Adrenal gland (tissue), 12 donors: ENCODE data around the gene GPR142. TPM values are rescaled to one million over a fixed set of nuclear protein-coding genes. Genes with fewer than 3 reads are reported as not detected.

Source experiments
- DNase-seq, 7 donors: peaks; one replicate each; pipeline ENCODE4 v3.0.0-alpha.2; 2019 to 2020
- H3K27ac ChIP-seq, 5 donors: fragments of 200-600 bp; sonication (generic) in 4 of 5; 1 replicate in 3 of 5; 2 replicates in 2 of 5; pipeline versions ENCODE4 v1.5.1 to v1.8.0; 2016 to 2020; ENCODE audit warnings: mild to moderate bottlenecking in 1 of 5
- H3K27me3 ChIP-seq: fragments of 200-600 bp; 2 replicates; pipeline ENCODE4 v1.8.0; 2021
- H3K36me3 ChIP-seq, 2 donors: fragments of 200-600 bp; replicated peaks in 1 of 2; 1 replicate in 1 of 2; 2 replicates in 1 of 2; pipeline versions ENCODE4 v1.5.1 to v1.8.0; 2018 to 2022
- H3K4me1 ChIP-seq, 2 donors: fragments of 200-600 bp; replicated peaks in 1 of 2; 1 replicate in 1 of 2; 2 replicates in 1 of 2; pipeline versions ENCODE4 v1.5.1 to v1.8.0; 2018 to 2021
- H3K4me3 ChIP-seq, 4 donors: fragments of 200-600 bp; sonication (generic) in 3 of 4; one replicate each; pipeline ENCODE4 v1.5.1; 2016 to 2018
- H3K9me3 ChIP-seq, 3 donors: fragments of 200-600 bp; sonication (generic) in 1 of 3; replicated peaks in 1 of 3; 1 replicate in 2 of 3; 2 replicates in 1 of 3; pipeline versions ENCODE4 v1.5.1 to v1.8.0; 2016 to 2021
- POLR2A ChIP-seq, 2 donors: fragments of 450-650 bp; IDR thresholded peaks; one replicate each; pipeline ENCODE4 v1.6.1; 2017; ENCODE audit warnings: antibody characterized with exemption in 2 of 2, mild to moderate bottlenecking in 2 of 2, moderate library complexity in 1 of 2
- WGBS, 4 donors: extraction: QIAGEN DNeasy Blood & Tissue Kit in 2 of 4; methylation state at CpG; one replicate each; pipeline versions ENCODE4 v1.1.5 to v1.1.7; 2013 to 2017; 5-methylcytosine and 5-hydroxymethylcytosine counted together
- intact Hi-C, 2 donors: fragments of 100-400 bp; cut with DNase I; formaldehyde crosslinking; loops; one replicate each; pipeline versions ENCODE4 v1.14.1 to v1.15.0; 2022 to 2023
- polyA plus RNA-seq, 3 donors: library from polyadenylated mRNA; stranded (reverse); fragments of 200-250 nt in 2 of 3; fragments of 350-450 nt in 1 of 3; fragmentation: Illumina TruSeq in 1 of 3; extraction: RNeasy Lipid Tissue Mini Kit (QIAGEN cat#74804) in 1 of 3; gene quantifications; one replicate each; pipeline ENCODE4 v1.2.3, GENCODE V29; 2013 to 2014
- total RNA-seq, 9 donors: library from RNA; depleted of rRNA in 4 of 9; stranded (reverse); fragments of >200 nt in 4 of 9; fragments of 120-200 nt in 1 of 9; fragmentation: NEBNext Ultra II Directional in 1 of 9; extraction: Animal tissue kit (Norgen Biotek cat#: 25700) in 1 of 9; gene quantifications; one replicate each; pipeline versions ENCODE4 v1.1.0 to v1.2.4, GENCODE V29; 2013 to 2023
- TF ChIP-seq, protein P1 (sequence below), 6 experiments: fragments of 450-650 bp in 4 of 6; fragments of 200-600 bp in 2 of 6; sonication (generic) in 1 of 6; IDR thresholded peaks; 1 replicate in 5 of 6; 2 replicates in 1 of 6; pipeline versions ENCODE4 v1.5.1 to v1.8.0; 2016 to 2021; ENCODE audit warnings: antibody characterized with exemption in 6 of 6, mild to moderate bottlenecking in 2 of 6, moderate library complexity in 1 of 6
- donor health status: healthy with polysubstance abuse.
- donor health status: Bipolar disorder and iron deficiency.
- donor health status: DM: yes; HTN: yes; CAD: no.
- donor health status: DM: no; HTN: no; CAD: no.
- donor health status: DM: no; HTN: no; CAD: no.
- donor health status: DM: yes; HTN: yes; CAD: no.

Gene GPR142
- total and polyA plus RNA-seq, 12 donors, result 0.13 TPM; not detected in 11

DNA sequence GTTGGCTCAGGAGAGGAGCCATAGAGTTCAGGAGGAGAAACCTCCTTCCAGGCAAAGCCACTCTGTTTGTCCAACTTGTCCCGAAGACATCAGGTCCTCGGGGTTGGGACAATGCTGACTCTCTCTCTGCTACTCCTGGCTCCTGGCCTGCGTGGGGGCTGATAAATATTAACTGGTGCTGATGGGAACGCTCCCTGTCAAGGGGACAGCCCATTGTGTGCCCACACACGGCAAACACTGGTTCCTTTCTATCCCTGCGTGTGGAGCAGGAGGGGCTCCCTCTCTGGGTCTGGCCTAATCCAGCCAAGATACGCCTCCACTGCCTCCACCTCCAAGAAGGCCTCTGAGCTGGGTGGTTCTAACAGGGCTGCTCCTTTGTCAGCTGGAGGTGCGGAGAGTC is 36.9 kb upstream of the GPR142 start:
- peaks cover 16% of the 10 kb centered on the region for H3K27me3 ChIP-seq
- no peak overlapping the region for H3K4me3 ChIP-seq
- DNase-seq, result no peak
- 69 to 88% (median 83%) methylated on average over 6 to 8 of the region's 8 CpGs for WGBS, 4 donors
- TF ChIP-seq, protein P1, sequence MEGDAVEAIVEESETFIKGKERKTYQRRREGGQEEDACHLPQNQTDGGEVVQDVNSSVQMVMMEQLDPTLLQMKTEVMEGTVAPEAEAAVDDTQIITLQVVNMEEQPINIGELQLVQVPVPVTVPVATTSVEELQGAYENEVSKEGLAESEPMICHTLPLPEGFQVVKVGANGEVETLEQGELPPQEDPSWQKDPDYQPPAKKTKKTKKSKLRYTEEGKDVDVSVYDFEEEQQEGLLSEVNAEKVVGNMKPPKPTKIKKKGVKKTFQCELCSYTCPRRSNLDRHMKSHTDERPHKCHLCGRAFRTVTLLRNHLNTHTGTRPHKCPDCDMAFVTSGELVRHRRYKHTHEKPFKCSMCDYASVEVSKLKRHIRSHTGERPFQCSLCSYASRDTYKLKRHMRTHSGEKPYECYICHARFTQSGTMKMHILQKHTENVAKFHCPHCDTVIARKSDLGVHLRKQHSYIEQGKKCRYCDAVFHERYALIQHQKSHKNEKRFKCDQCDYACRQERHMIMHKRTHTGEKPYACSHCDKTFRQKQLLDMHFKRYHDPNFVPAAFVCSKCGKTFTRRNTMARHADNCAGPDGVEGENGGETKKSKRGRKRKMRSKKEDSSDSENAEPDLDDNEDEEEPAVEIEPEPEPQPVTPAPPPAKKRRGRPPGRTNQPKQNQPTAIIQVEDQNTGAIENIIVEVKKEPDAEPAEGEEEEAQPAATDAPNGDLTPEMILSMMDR (IDR thresholded peaks at IDR 0.05), result no peak
- TF ChIP-seq POLR2A (IDR thresholded peaks at IDR 0.05), result no peak
- intact Hi-C loops, result no loop called here
- H3K27ac ChIP-seq, result no peak overlapping the region
- H3K36me3 ChIP-seq, result no peaks in the 10 kb centered on the region
- no peaks in the 10 kb centered on the region for H3K9me3 ChIP-seq
- H3K4me1 ChIP-seq, result peaks cover 4 to 13% of the 10 kb centered on the region in 2 donors

DNA sequence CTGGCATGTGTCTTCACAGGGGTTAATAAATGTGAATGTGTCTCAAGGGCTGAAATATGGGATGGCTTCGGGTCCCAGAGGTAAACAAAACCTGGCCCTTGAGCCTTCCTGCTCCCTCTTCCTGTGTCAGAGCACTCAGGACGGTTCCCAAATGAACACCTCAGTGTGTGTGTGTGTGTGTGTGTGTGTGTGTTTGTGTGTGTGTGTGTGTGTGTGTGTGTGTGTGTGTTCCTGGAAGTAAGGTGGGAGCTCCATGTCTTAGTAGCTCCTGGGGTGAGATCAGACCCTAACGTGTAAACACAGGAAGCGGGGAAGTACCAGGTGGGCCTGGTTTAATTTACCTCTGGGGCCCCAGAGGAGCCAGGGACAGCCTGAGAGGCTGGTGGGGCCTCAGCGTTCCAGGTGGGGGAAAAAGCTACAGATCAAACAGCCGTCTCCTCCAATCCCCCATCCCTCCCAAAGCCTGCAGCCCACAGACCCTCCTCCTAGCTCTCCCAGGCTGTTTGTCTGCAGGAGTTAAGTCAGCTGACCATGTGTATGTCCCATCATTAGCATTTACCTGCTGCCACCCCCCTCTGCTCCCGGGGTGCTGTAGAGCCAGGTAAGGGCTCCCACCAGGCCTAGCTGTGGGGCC is 35.2 kb upstream of the GPR142 start:
- Histone ChIP-seq H3K4me1 (no peaks in the 10 kb centered on the region), H3K9me3 (no peaks in the 10 kb centered on the region), H3K27me3 (peaks cover 6% of the 10 kb centered on the region), H3K4me3 (no peak overlapping the region), H3K27ac (no peak overlapping the region), H3K36me3 (no peaks in the 10 kb centered on the region)
- WGBS, 4 donors, result 70 to 80% (median 75%) methylated on average over 5 to 7 of the region's 7 CpGs
- no peak for DNase-seq
- no peak for TF ChIP-seq POLR2A (IDR thresholded peaks at IDR 0.05)
- TF ChIP-seq, protein P1 (IDR thresholded peaks at IDR 0.05), result no peak
- intact Hi-C loops, result no loop called here

DNA sequence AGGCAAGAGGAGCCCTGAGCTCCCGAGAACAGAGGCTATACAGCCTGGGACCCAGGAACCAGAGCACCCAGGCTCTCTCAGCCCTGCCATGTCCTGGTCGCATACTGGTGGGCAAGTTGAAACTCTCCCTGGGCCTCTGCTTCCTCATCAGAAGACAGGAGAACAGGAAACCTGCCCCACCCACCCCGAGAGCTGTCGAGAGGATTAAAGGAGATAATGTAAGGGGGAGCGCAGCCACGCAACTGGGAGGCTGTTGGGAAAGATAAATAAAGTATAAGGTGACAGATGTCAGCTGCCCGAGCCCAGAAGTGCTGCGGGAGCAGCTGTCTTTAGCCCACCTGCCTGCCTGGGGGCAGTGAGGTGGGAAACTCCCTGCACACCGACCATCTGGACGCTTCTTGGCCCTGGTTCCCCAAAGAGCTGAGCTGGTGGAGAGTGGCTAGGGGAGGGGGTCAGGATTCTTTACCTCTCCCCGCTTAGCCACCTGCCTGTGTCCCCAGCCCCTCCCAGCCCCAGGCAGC is 34.5 kb upstream of the GPR142 start:
- no peak for DNase-seq
- no peaks in the 10 kb centered on the region for H3K9me3 ChIP-seq
- H3K27me3 ChIP-seq, result no peaks in the 10 kb centered on the region
- WGBS, 4 donors, result 46 to 69% (median 54%) methylated on average over 10 to 11 of the region's 11 CpGs
- H3K4me1 ChIP-seq, result no peaks in the 10 kb centered on the region
- no peak overlapping the region for H3K27ac ChIP-seq
- intact Hi-C loops, result no loop called here
- no peak for TF ChIP-seq POLR2A (IDR thresholded peaks at IDR 0.05)
- TF ChIP-seq, protein P1 (IDR thresholded peaks at IDR 0.05), result no peak
- no peaks in the 10 kb centered on the region for H3K36me3 ChIP-seq
- no peak overlapping the region for H3K4me3 ChIP-seq

- Histone ChIP-seq H3K27me3 (no peaks in the 10 kb centered on the region), H3K36me3 (no peaks in the 10 kb centered on the region), H3K9me3 (no peaks in the 10 kb centered on the region), H3K4me3 (no peak overlapping the region), H3K27ac (no peak overlapping the region), H3K4me1 (no peaks in the 10 kb centered on the region)
- TF ChIP-seq POLR2A (IDR thresholded peaks at IDR 0.05), result no peak
- TF ChIP-seq, protein P1 (IDR thresholded peaks at IDR 0.05), result no peak
- WGBS, 4 donors, result 89 to 91% (median 90%) methylated on average over 1 to 2 of the region's 2 CpGs
- intact Hi-C loops, result no loop called here
- DNase-seq, result no peak
Measured at GRCh38 chr17:74334393-74335039, 32.8 kb upstream of the GPR142 start.
